PC-3 (cell line): ENCODE results near the gene IFI6. TPM values are rescaled to one million over a fixed set of nuclear protein-coding genes. Genes with fewer than 3 reads are reported as not detected.

Source experiments
- ATAC-seq: fragments of 200-7000 bp; cut with Tn5 transposase; 2 replicates; pipeline ENCODE4 v1.9.1; 2020; ENCODE audit warnings: mild to moderate bottlenecking, moderate library complexity
- BruUV-seq: library from RNA; stranded (reverse); fragments of 400-500 nt; replicated peaks from 2 replicates; lab custom pipeline; 2021; lab: Mats Ljungman, UMichigan
- CTCF ChIA-PET: fragments of 300-600 bp; sonication (Branson Sonifier 250); formaldehyde crosslinking; loops from one replicate; lab custom pipeline; 2022; ENCODE audit warnings: antibody characterized with exemption; lab: Charles Lee
- POLR2A ChIA-PET: fragments of 300-600 bp; sonication (Branson Sonifier 250); formaldehyde crosslinking; loops from one replicate; lab custom pipeline; 2022; ENCODE audit warnings: antibody characterized with exemption; ENCODE audit not compliant: unreplicated experiment; lab: Charles Lee
- DNase-seq: peaks from one replicate; pipeline ENCODE4 v3.0.0-alpha.2; 2015
- H2AFZ ChIP-seq: fragments of 300-600 bp; sonication (generic); 2 replicates; pipeline ENCODE4 v1.6.0; 2016; ENCODE audit warnings: antibody characterized with exemption, low read length
- H3F3A ChIP-seq: fragments of 300-600 bp; sonication (generic); one replicate; pipeline ENCODE4 v1.6.0; 2017; ENCODE audit warnings: antibody characterized with exemption, low read length, control low read depth, mild to moderate bottlenecking; ENCODE audit not compliant: unreplicated experiment
- H3K27ac ChIP-seq: fragments of 300-600 bp; sonication (generic); 2 replicates; pipeline ENCODE4 v1.5.1; 2016; ENCODE audit warnings: mild to moderate bottlenecking, low read length
- H3K27me3 ChIP-seq: fragments of 300-600 bp; sonication (generic); 2 replicates; pipeline ENCODE4 v1.6.1; 2016; ENCODE audit warnings: low read length, mixed read lengths
- H3K36me3 ChIP-seq: fragments of 300-600 bp; sonication (generic); 2 replicates; pipeline ENCODE4 v1.6.1; 2016; ENCODE audit warnings: low read depth, mixed run types, low read length, mixed read lengths
- H3K4me1 ChIP-seq: fragments of 300-600 bp; sonication (generic); 2 replicates; pipeline ENCODE4 v1.5.1; 2016; ENCODE audit warnings: low read length; ENCODE audit not compliant: insufficient read depth
- H3K4me2 ChIP-seq: fragments of 300-600 bp; sonication (generic); 2 replicates; pipeline ENCODE4 v1.6.0; 2016; ENCODE audit warnings: low read length
- H3K4me3 ChIP-seq: fragments of 300-600 bp; sonication (generic); 2 replicates; pipeline ENCODE4 v1.5.1; 2016; ENCODE audit warnings: mild to moderate bottlenecking, low read length, mixed read lengths
- H3K79me2 ChIP-seq: fragments of 300-600 bp; sonication (generic); 2 replicates; pipeline ENCODE4 v1.6.1; 2017; ENCODE audit warnings: low read length, mixed read lengths
- H3K9ac ChIP-seq: fragments of 300-600 bp; sonication (generic); 2 replicates; pipeline ENCODE4 v1.6.0; 2016; ENCODE audit warnings: mild to moderate bottlenecking, low read length
- H3K9me2 ChIP-seq: fragments of 300-600 bp; sonication (generic); replicated peaks from 2 replicates; pipeline ENCODE4 v1.6.1; 2016; ENCODE audit warnings: mixed run types, low read length, mixed read lengths
- H3K9me3 ChIP-seq: fragments of 300-600 bp; sonication (generic); 2 replicates; pipeline ENCODE4 v1.6.1; 2016; ENCODE audit warnings: low read length, mixed read lengths
- H4K20me1 ChIP-seq: fragments of 300-600 bp; sonication (generic); 2 replicates; pipeline ENCODE4 v1.6.1; 2016; ENCODE audit warnings: low read length, mixed read lengths
- CTCF ChIP-seq: fragments of 300-600 bp; sonication (generic); conservative IDR thresholded peaks from 2 replicates; pipeline ENCODE4 v1.5.1; 2017; ENCODE audit warnings: antibody characterized with exemption, low read depth, mild to moderate bottlenecking, low read length
- EZH2 ChIP-seq: fragments of 300-600 bp; sonication (generic); IDR thresholded peaks from one replicate; pipeline ENCODE4 v1.6.1; 2017; ENCODE audit warnings: antibody characterized with exemption, mild to moderate bottlenecking, low read length; ENCODE audit not compliant: unreplicated experiment
- EZH2phosphoT487 ChIP-seq: fragments of 300-600 bp; sonication (generic); IDR thresholded peaks from 2 replicates; pipeline ENCODE4 v1.6.1; 2018; ENCODE audit warnings: mild to moderate bottlenecking, antibody characterized with exemption, low read length, borderline replicate concordance
- intact Hi-C: fragments of 100-400 bp; cut with micrococcal nuclease; formaldehyde crosslinking; loops from 2 replicates; pipeline ENCODE4 v1.9.0; 2023
- total RNA-seq: library from RNA; depleted of rRNA; stranded (reverse); fragments of >200 nt; gene quantifications from 2 replicates; pipeline ENCODE4 v1.2.3, GENCODE V29; 2014

The IFI6 gene
- total RNA-seq, 1 experiment from 2014 or later = 16.5 TPM

GRCh38 chr1:27649306-27649635 is 22.7 kb downstream of the IFI6 start:
- Histone ChIP-seq H3K36me3 (no peaks in the 10 kb centered on the region), H3K79me2 (no peaks in the 10 kb centered on the region), H3K9ac (no peak overlapping the region), H3K27me3 (no peaks in the 10 kb centered on the region), H3K4me2 (no peak overlapping the region), H3K9me2 (no peaks in the 10 kb centered on the region), H3K4me1 (peaks cover 8% of the 10 kb centered on the region), H4K20me1 (no peaks in the 10 kb centered on the region), H3K4me3 (no peak overlapping the region), H3K27ac (no peak overlapping the region), H3K9me3 (no peaks in the 10 kb centered on the region), H3F3A (no peaks in the 10 kb centered on the region), H2AFZ (no peak overlapping the region)
- intact Hi-C loops = no loop called here
- ChIA-PET POLR2A (no interaction called here), CTCF (interaction anchor here (0.6 kb wide), 1 partner anchor 71 kb away, joined by 3 read pairs; no protein-coding TSS in a partner anchor)
- no peak for ATAC-seq
- TF ChIP-seq EZH2phosphoT487 (no peak), EZH2 (no peak), CTCF (no peak)
- BruUV-seq = no TSS peak
- DNase-seq = no peak

GRCh38 chr1:27648602-27649305 is 23.2 kb downstream of the IFI6 start:
- H3K79me2 ChIP-seq = no peaks in the 10 kb centered on the region
- no peaks in the 10 kb centered on the region for H4K20me1 ChIP-seq
- H3K27ac ChIP-seq = no peak overlapping the region
- H3K36me3 ChIP-seq = no peaks in the 10 kb centered on the region
- intact Hi-C loops = no loop called here
- H3K4me2 ChIP-seq = no peak overlapping the region
- no peak for ATAC-seq
- H3K9ac ChIP-seq = no peak overlapping the region
- no peak for TF ChIP-seq EZH2
- TF ChIP-seq EZH2phosphoT487 = no peak
- no peak for TF ChIP-seq CTCF
- H2AFZ ChIP-seq = no peak overlapping the region
- H3K9me3 ChIP-seq = no peaks in the 10 kb centered on the region
- H3K4me1 ChIP-seq = peaks cover 8% of the 10 kb centered on the region
- no peaks in the 10 kb centered on the region for H3K9me2 ChIP-seq
- no peaks in the 10 kb centered on the region for H3K27me3 ChIP-seq
- ChIA-PET POLR2A (no interaction called here), CTCF (no interaction called here)
- H3F3A ChIP-seq = no peaks in the 10 kb centered on the region
- no peak for DNase-seq
- BruUV-seq = no TSS peak
- H3K4me3 ChIP-seq = no peak overlapping the region

GRCh38 chr1:27647328-27647727 is 24.7 kb downstream of the IFI6 start:
- ATAC-seq (no peak), DNase-seq (no peak)
- CTCF ChIA-PET = no interaction called here
- H3K4me3 ChIP-seq = no peak overlapping the region
- H3K27me3 ChIP-seq = no peaks in the 10 kb centered on the region
- TF ChIP-seq CTCF (no peak), EZH2 (no peak), EZH2phosphoT487 (no peak)
- H3K4me1 ChIP-seq = peaks cover 8% of the 10 kb centered on the region
- H3K9me3 ChIP-seq = no peaks in the 10 kb centered on the region
- no peaks in the 10 kb centered on the region for H3K79me2 ChIP-seq
- no peaks in the 10 kb centered on the region for H3F3A ChIP-seq
- intact Hi-C loops = no loop called here
- H3K27ac ChIP-seq = no peak overlapping the region
- no TSS peak for BruUV-seq
- POLR2A ChIA-PET = no interaction called here
- H3K9me2 ChIP-seq = no peaks in the 10 kb centered on the region
- no peak overlapping the region for H3K4me2 ChIP-seq
- no peak overlapping the region for H3K9ac ChIP-seq
- no peak overlapping the region for H2AFZ ChIP-seq
- H4K20me1 ChIP-seq = no peaks in the 10 kb centered on the region
- H3K36me3 ChIP-seq = no peaks in the 10 kb centered on the region
